ENCODE measurements around the gene SRSF11.
A peak's percentile ranks its signal among the peaks of the same experiment; 100 is the strongest.
"Not testable (repeated sequence)": the region's sequence is repeated elsewhere in the genome, so short reads cannot be mapped to it uniquely, and the experiment has no call there.

The SRSF11 gene

GRCh38 chr1:70205071-70205433, 16.1 kb upstream of the SRSF11 start:
- no peak for TF ChIP-seq CTCF (IDR thresholded peaks at IDR 0.05; ENCODE audit: insufficient read depth, low read length, missing control alignments)
- ChIA-PET CTCF (no interaction called here), POLR2A (interaction anchor here (1.1 to 2.6 kb wide), 3 partner anchors 16 to 206 kb away, joined by 4 to 15 read pairs (median 6); partner anchors contain the start of genes ANKRD13C, CTH and SRSF11)
- peak overlapping the region; percentile 97 for H3K4me3 ChIP-seq (ENCODE audit: low read depth, low read length)
- no peak for DNase-seq (ENCODE audit: low read depth, low spot score)

GRCh38 chr1:70205434-70206118, 15.6 kb upstream of the SRSF11 start, which contains the start of gene LRRC40:
TSS of gene LRRC40 (minus strand) at chr1:70205579. CDS start at chr1:70205540, 39 bp downstream.
- peak; percentile 54 for DNase-seq (ENCODE audit: low read depth, low spot score)
- H3K4me3 ChIP-seq (ENCODE audit: low read depth, low read length): peak within 1 kb of the TSS; percentile 97
- ChIA-PET CTCF (interaction anchor here (1.1 kb wide), 1 partner anchor 10 kb away, joined by 4 read pairs; no protein-coding TSS in a partner anchor), POLR2A (interaction anchor here (1.1 to 2.6 kb wide), 3 partner anchors 16 to 205 kb away, joined by 4 to 15 read pairs (median 6); partner anchors contain the start of genes ANKRD13C, CTH and SRSF11)
- no peak for TF ChIP-seq CTCF (IDR thresholded peaks at IDR 0.05; ENCODE audit: insufficient read depth, low read length, missing control alignments)

- ChIA-PET CTCF (interaction anchor here (1.1 kb wide), 1 partner anchor 9 kb away, joined by 4 read pairs; no protein-coding TSS in a partner anchor), POLR2A (interaction anchor here (2.6 kb wide), 1 partner anchor 14 kb away, joined by 15 read pairs; the partner anchor contains the start of gene SRSF11)
- DNase-seq (ENCODE audit: low read depth, low spot score): not testable (repeated sequence)
- H3K4me3 ChIP-seq (ENCODE audit: low read depth, low read length): peak overlapping the region; percentile 97
Observed at GRCh38 chr1:70206833-70207232, 14.3 kb upstream of the SRSF11 start.

GRCh38 chr1:70207492-70207891, 13.7 kb upstream of the SRSF11 start:
- DNase-seq (ENCODE audit: low read depth, low spot score): no peak
- peak overlapping the region; percentile 97; the same call in 1 of the 2 replicates for H3K4me3 ChIP-seq (ENCODE audit: low read depth, low read length)
- ChIA-PET CTCF (no interaction called here), POLR2A (no interaction called here)
- TF ChIP-seq CTCF (IDR thresholded peaks at IDR 0.05; ENCODE audit: insufficient read depth, low read length, missing control alignments): no peak

- TF ChIP-seq CTCF (IDR thresholded peaks at IDR 0.05; ENCODE audit: insufficient read depth, low read length, missing control alignments): no peak
- no peak overlapping the region for H3K4me3 ChIP-seq (ENCODE audit: low read depth, low read length)
- CTCF ChIA-PET: interaction anchor here (0.9 kb wide), 1 partner anchor 75 kb away, joined by 3 read pairs; no protein-coding TSS in a partner anchor
- POLR2A ChIA-PET: no interaction called here
- no peak for DNase-seq (ENCODE audit: low read depth, low spot score)
Observed at GRCh38 chr1:70208292-70208691, 12.9 kb upstream of the SRSF11 start.

- no peak for DNase-seq (ENCODE audit: low read depth, low spot score)
- TF ChIP-seq CTCF (IDR thresholded peaks at IDR 0.05; ENCODE audit: insufficient read depth, low read length, missing control alignments): no peak
- no peak overlapping the region for H3K4me3 ChIP-seq (ENCODE audit: low read depth, low read length)
- CTCF ChIA-PET: interaction anchor here (1.0 kb wide), 1 partner anchor 9 kb away, joined by 4 read pairs; no protein-coding TSS in a partner anchor
- POLR2A ChIA-PET: no interaction called here
Observed at GRCh38 chr1:70210820-70211219, 10.4 kb upstream of the SRSF11 start.
